ENCODE results near the gene GPATCH1. TPM values are rescaled to one million over a fixed set of nuclear protein-coding genes. Genes with fewer than 3 reads are reported as not detected.

The GPATCH1 gene
- total and polyA plus RNA-seq, 2 of the 13 experiments (the other 11 are each of a cell fraction or from before 2014, with no cell fraction given): 6.8 to 6.9 TPM

DNA sequence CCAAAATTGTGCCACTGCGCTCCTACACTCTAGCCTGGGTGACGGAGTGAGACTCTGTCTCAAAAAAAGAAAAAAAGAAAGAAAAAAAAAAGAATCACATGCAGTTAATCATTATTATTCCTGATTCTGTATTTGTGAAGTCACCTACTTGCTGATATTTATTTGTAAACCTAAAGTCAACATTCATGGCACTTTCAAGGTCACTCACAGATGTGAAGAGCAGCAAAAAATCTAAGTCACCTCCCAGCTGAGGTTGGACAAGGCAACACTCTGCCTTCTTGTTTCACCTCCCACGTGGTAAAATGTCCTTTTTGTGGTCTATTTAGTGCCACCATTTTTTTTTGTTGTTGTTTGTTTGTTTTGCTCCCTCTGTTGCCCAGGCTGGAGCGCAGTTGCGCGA, 77.4 kb downstream of the GPATCH1 start (continued):
- TF ChIP-seq, protein P1, sequence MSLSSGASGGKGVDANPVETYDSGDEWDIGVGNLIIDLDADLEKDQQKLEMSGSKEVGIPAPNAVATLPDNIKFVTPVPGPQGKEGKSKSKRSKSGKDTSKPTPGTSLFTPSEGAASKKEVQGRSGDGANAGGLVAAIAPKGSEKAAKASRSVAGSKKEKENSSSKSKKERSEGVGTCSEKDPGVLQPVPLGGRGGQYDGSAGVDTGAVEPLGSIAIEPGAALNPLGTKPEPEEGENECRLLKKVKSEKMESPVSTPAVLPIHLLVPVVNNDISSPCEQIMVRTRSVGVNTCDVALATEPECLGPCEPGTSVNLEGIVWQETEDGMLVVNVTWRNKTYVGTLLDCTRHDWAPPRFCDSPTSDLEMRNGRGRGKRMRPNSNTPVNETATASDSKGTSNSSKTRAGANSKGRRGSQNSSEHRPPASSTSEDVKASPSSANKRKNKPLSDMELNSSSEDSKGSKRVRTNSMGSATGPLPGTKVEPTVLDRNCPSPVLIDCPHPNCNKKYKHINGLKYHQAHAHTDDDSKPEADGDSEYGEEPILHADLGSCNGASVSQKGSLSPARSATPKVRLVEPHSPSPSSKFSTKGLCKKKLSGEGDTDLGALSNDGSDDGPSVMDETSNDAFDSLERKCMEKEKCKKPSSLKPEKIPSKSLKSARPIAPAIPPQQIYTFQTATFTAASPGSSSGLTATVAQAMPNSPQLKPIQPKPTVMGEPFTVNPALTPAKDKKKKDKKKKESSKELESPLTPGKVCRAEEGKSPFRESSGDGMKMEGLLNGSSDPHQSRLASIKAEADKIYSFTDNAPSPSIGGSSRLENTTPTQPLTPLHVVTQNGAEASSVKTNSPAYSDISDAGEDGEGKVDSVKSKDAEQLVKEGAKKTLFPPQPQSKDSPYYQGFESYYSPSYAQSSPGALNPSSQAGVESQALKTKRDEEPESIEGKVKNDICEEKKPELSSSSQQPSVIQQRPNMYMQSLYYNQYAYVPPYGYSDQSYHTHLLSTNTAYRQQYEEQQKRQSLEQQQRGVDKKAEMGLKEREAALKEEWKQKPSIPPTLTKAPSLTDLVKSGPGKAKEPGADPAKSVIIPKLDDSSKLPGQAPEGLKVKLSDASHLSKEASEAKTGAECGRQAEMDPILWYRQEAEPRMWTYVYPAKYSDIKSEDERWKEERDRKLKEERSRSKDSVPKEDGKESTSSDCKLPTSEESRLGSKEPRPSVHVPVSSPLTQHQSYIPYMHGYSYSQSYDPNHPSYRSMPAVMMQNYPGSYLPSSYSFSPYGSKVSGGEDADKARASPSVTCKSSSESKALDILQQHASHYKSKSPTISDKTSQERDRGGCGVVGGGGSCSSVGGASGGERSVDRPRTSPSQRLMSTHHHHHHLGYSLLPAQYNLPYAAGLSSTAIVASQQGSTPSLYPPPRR (CRISPR knock-in tag; IDR thresholded peaks at IDR 0.05; ENCODE audit: borderline replicate concordance): no peak
- TF ChIP-seq MAFK (conservative IDR thresholded peaks at IDR 0.05 in 1 of 2, IDR thresholded peaks at IDR 0.05 in 1 of 2; ENCODE audit: low read length in 2 of 2) (no peak), TBX2 (CRISPR knock-in tag; IDR thresholded peaks at IDR 0.05; ENCODE audit: borderline replicate concordance) (no peak), ISX (CRISPR knock-in tag; conservative IDR thresholded peaks at IDR 0.05) (no peak), HDAC2 (CRISPR knock-in tag; IDR thresholded peaks at IDR 0.05) (no peak), ZKSCAN1 (IDR thresholded peaks at IDR 0.05; ENCODE audit: low read length) (no peak), MXI1 (IDR thresholded peaks at IDR 0.05; ENCODE audit: borderline replicate concordance, low read depth, low read length) (peak; percentile 58; the same call in 1 of the 3 replicates), ZMYM2 (CRISPR knock-in tag; IDR thresholded peaks at IDR 0.05) (no peak)
- TF ChIP-seq, protein P2, sequence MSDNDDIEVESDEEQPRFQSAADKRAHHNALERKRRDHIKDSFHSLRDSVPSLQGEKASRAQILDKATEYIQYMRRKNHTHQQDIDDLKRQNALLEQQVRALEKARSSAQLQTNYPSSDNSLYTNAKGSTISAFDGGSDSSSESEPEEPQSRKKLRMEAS (IDR thresholded peaks at IDR 0.05): peak; percentile 19; the same call in 1 of the 2 replicates
- TF ChIP-seq, protein P3, sequence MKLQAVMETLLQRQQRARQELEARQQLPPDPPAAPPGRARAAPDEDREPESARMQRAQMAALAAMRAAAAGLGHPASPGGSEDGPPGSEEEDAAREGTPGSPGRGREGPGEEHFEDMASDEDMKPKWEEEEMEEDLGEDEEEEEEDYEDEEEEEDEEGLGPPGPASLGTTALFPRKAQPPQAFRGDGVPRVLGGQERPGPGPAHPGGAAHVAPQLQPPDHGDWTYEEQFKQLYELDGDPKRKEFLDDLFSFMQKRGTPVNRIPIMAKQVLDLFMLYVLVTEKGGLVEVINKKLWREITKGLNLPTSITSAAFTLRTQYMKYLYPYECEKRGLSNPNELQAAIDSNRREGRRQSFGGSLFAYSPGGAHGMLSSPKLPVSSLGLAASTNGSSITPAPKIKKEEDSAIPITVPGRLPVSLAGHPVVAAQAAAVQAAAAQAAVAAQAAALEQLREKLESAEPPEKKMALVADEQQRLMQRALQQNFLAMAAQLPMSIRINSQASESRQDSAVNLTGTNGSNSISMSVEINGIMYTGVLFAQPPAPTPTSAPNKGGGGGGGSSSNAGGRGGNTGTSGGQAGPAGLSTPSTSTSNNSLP (IDR thresholded peaks at IDR 0.05; ENCODE audit: low read depth, low read length): peak; percentile 43; the same call in 1 of the 2 replicates
- TF ChIP-seq, protein P4, sequence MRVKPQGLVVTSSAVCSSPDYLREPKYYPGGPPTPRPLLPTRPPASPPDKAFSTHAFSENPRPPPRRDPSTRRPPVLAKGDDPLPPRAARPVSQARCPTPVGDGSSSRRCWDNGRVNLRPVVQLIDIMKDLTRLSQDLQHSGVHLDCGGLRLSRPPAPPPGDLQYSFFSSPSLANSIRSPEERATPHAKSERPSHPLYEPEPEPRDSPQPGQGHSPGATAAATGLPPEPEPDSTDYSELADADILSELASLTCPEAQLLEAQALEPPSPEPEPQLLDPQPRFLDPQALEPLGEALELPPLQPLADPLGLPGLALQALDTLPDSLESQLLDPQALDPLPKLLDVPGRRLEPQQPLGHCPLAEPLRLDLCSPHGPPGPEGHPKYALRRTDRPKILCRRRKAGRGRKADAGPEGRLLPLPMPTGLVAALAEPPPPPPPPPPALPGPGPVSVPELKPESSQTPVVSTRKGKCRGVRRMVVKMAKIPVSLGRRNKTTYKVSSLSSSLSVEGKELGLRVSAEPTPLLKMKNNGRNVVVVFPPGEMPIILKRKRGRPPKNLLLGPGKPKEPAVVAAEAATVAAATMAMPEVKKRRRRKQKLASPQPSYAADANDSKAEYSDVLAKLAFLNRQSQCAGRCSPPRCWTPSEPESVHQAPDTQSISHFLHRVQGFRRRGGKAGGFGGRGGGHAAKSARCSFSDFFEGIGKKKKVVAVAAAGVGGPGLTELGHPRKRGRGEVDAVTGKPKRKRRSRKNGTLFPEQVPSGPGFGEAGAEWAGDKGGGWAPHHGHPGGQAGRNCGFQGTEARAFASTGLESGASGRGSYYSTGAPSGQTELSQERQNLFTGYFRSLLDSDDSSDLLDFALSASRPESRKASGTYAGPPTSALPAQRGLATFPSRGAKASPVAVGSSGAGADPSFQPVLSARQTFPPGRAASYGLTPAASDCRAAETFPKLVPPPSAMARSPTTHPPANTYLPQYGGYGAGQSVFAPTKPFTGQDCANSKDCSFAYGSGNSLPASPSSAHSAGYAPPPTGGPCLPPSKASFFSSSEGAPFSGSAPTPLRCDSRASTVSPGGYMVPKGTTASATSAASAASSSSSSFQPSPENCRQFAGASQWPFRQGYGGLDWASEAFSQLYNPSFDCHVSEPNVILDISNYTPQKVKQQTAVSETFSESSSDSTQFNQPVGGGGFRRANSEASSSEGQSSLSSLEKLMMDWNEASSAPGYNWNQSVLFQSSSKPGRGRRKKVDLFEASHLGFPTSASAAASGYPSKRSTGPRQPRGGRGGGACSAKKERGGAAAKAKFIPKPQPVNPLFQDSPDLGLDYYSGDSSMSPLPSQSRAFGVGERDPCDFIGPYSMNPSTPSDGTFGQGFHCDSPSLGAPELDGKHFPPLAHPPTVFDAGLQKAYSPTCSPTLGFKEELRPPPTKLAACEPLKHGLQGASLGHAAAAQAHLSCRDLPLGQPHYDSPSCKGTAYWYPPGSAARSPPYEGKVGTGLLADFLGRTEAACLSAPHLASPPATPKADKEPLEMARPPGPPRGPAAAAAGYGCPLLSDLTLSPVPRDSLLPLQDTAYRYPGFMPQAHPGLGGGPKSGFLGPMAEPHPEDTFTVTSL (CRISPR knock-in tag; IDR thresholded peaks at IDR 0.05; ENCODE audit: borderline replicate concordance): no peak; the same call in 1 of the 2 replicates
- TF ChIP-seq, protein P5, sequence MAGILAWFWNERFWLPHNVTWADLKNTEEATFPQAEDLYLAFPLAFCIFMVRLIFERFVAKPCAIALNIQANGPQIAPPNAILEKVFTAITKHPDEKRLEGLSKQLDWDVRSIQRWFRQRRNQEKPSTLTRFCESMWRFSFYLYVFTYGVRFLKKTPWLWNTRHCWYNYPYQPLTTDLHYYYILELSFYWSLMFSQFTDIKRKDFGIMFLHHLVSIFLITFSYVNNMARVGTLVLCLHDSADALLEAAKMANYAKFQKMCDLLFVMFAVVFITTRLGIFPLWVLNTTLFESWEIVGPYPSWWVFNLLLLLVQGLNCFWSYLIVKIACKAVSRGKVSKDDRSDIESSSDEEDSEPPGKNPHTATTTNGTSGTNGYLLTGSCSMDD (CRISPR knock-in tag; IDR thresholded peaks at IDR 0.05): no peak
- TF ChIP-seq, protein P6, sequence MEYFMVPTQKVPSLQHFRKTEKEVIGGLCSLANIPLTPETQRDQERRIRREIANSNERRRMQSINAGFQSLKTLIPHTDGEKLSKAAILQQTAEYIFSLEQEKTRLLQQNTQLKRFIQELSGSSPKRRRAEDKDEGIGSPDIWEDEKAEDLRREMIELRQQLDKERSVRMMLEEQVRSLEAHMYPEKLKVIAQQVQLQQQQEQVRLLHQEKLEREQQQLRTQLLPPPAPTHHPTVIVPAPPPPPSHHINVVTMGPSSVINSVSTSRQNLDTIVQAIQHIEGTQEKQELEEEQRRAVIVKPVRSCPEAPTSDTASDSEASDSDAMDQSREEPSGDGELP (IDR thresholded peaks at IDR 0.05; ENCODE audit: borderline replicate concordance, low read depth): peak; percentile 34; the same call in 1 of the 2 replicates
- TF ChIP-seq, protein P7, sequence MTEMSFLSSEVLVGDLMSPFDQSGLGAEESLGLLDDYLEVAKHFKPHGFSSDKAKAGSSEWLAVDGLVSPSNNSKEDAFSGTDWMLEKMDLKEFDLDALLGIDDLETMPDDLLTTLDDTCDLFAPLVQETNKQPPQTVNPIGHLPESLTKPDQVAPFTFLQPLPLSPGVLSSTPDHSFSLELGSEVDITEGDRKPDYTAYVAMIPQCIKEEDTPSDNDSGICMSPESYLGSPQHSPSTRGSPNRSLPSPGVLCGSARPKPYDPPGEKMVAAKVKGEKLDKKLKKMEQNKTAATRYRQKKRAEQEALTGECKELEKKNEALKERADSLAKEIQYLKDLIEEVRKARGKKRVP (CRISPR knock-in tag; IDR thresholded peaks at IDR 0.05): no peak
